NCI-H69 (cell line): Measurements from ENCODE around the gene SYNM.

Source experiments
- DNase-seq: peaks from one replicate; lab custom pipeline; 2025; lab: John Stamatoyannopoulos, UW

SYNM gene

GRCh38 chr15:99142562-99142961 is 37.7 kb downstream of the SYNM start:
- DNase-seq, result no peak

GRCh38 chr15:99143242-99143641 is 38.4 kb downstream of the SYNM start:
- peak; percentile 55 for DNase-seq

- peak; percentile 59 for DNase-seq
Measured at GRCh38 chr15:99143655-99144610, 39.1 kb downstream of the SYNM start.

- DNase-seq, result no peak
Measured at GRCh38 chr15:99145005-99145404, 40.1 kb downstream of the SYNM start.

GRCh38 chr15:99145778-99146177 is 40.9 kb downstream of the SYNM start:
- no peak for DNase-seq

GRCh38 chr15:99146661-99147060 is 41.8 kb downstream of the SYNM start:
- DNase-seq, result no peak

GRCh38 chr15:99148851-99149276 is 44.0 kb downstream of the SYNM start:
- DNase-seq, result no peak

- DNase-seq, result no peak
Measured at GRCh38 chr15:99149366-99149765, 44.5 kb downstream of the SYNM start.

GRCh38 chr15:99151156-99151555 is 46.3 kb downstream of the SYNM start:
- DNase-seq, result no peak

GRCh38 chr15:99153026-99153535 is 48.2 kb downstream of the SYNM start:
- DNase-seq, result no peak

GRCh38 chr15:99154271-99154670 is 49.4 kb downstream of the SYNM start:
- no peak for DNase-seq

- no peak for DNase-seq
Measured at GRCh38 chr15:99155961-99156443, 51.1 kb downstream of the SYNM start.

- DNase-seq, result no peak
Measured at GRCh38 chr15:99157456-99157855, 52.6 kb downstream of the SYNM start.

GRCh38 chr15:99158626-99159412 is 53.9 kb downstream of the SYNM start:
- no peak for DNase-seq

- no peak for DNase-seq
Measured at GRCh38 chr15:99163271-99164062, 58.6 kb downstream of the SYNM start.

GRCh38 chr15:99164119-99164518 is 59.2 kb downstream of the SYNM start:
- DNase-seq, result no peak

GRCh38 chr15:99165020-99165790 is 60.3 kb downstream of the SYNM start:
- no peak for DNase-seq

GRCh38 chr15:99165956-99166689 is 61.2 kb downstream of the SYNM start:
- DNase-seq, result no peak

GRCh38 chr15:99167201-99167600 is 62.3 kb downstream of the SYNM start:
- DNase-seq, result no peak

GRCh38 chr15:99167640-99168039 is 62.8 kb downstream of the SYNM start:
- DNase-seq, result no peak
